SK-N-SH treated with all-trans-retinoic acid at 6 μM for 48 hours (cell line): Measurements from ENCODE around the gene PLXNA4.

Source experiments
- ARNTL ChIP-seq: fragments of 450-650 bp; formaldehyde crosslinking; IDR thresholded peaks from 2 replicates; pipeline ENCODE4 v1.5.0; 2020; ENCODE audit warnings: low read depth, mild to moderate bottlenecking, moderate library complexity, borderline replicate concordance
- PATZ1 ChIP-seq: fragments of 250-450 bp; sonication (Bioruptor Pico); IDR thresholded peaks from 2 replicates; pipeline ENCODE4 v1.8.0; 2020; ENCODE audit warnings: mild to moderate bottlenecking, moderate library complexity, borderline replicate concordance

GRCh38 chr7:132348341-132348740 is 227.9 kb downstream of the PLXNA4 start:
- TF ChIP-seq ARNTL (CRISPR knock-in tag) (no peak), PATZ1 (no peak)
